A172 (cell line): ENCODE measurements around the gene RAB3C. TPM values are rescaled to one million over a fixed set of nuclear protein-coding genes. Genes with fewer than 3 reads are reported as not detected.
A peak's percentile ranks its signal among the peaks of the same experiment; 100 is the strongest.
"Not testable (repeated sequence)": the region's sequence is repeated elsewhere in the genome, so short reads cannot be mapped to it uniquely, and the experiment has no call there.

Experiments
- DNase-seq: peaks from one replicate; pipeline ENCODE4 v3.0.0-alpha.2; 2015; ENCODE audit warnings: low spot score
- total RNA-seq: library from RNA; depleted of rRNA; stranded (reverse); fragments of >200 nt; shearing (Covaris generic); gene quantifications from 2 replicates; pipeline ENCODE4 v1.2.3, GENCODE V29; 2014

RAB3C gene
- total RNA-seq, 1 experiment from 2014 or later: not detected

- not testable (repeated sequence) for DNase-seq
Measured at GRCh38 chr5:58602889-58603288, 20.0 kb downstream of the RAB3C start.

GRCh38 chr5:58606064-58606463, 23.2 kb downstream of the RAB3C start:
- no peak for DNase-seq

GRCh38 chr5:58615972-58616371, 33.1 kb downstream of the RAB3C start:
- DNase-seq: no peak

- no peak for DNase-seq
Measured at GRCh38 chr5:58617241-58617640, 34.4 kb downstream of the RAB3C start.

GRCh38 chr5:58620336-58620735, 37.5 kb downstream of the RAB3C start:
- no peak for DNase-seq

GRCh38 chr5:58622936-58623871, 40.3 kb downstream of the RAB3C start:
- DNase-seq: no peak

- no peak for DNase-seq
Measured at GRCh38 chr5:58628626-58629025, 45.8 kb downstream of the RAB3C start.

GRCh38 chr5:58629271-58630159, 46.6 kb downstream of the RAB3C start:
- no peak for DNase-seq

- no peak for DNase-seq
Measured at GRCh38 chr5:58631895-58632294, 49.0 kb downstream of the RAB3C start.

GRCh38 chr5:58635416-58635815, 52.5 kb downstream of the RAB3C start:
- DNase-seq: no peak

GRCh38 chr5:58640011-58640410, 57.1 kb downstream of the RAB3C start:
- DNase-seq: no peak

- DNase-seq: no peak
Measured at GRCh38 chr5:58641533-58641932, 58.7 kb downstream of the RAB3C start.

GRCh38 chr5:58648846-58649245, 66.0 kb downstream of the RAB3C start:
- no peak for DNase-seq

GRCh38 chr5:58649716-58650115, 66.8 kb downstream of the RAB3C start:
- DNase-seq: no peak

- DNase-seq: no peak
Measured at GRCh38 chr5:58653521-58653920, 70.6 kb downstream of the RAB3C start.

- no peak for DNase-seq
Measured at GRCh38 chr5:58666141-58666540, 83.3 kb downstream of the RAB3C start.

GRCh38 chr5:58666598-58667581, 84.0 kb downstream of the RAB3C start:
- DNase-seq: peak; percentile 9

- DNase-seq: no peak
Measured at GRCh38 chr5:58670582-58670981, 87.7 kb downstream of the RAB3C start.

- no peak for DNase-seq
Measured at GRCh38 chr5:58671155-58671554, 88.3 kb downstream of the RAB3C start.

- DNase-seq: no peak
Measured at GRCh38 chr5:58672521-58672920, 89.6 kb downstream of the RAB3C start.

GRCh38 chr5:58674070-58674469, 91.2 kb downstream of the RAB3C start:
- DNase-seq: no peak
